Measurements from ENCODE around the gene RGS11. TPM values are rescaled to one million over a fixed set of nuclear protein-coding genes. Genes with fewer than 3 reads are reported as not detected.

The RGS11 gene
- total RNA-seq, 3 donors from 2014 or later (not counting 1 experiment from before 2014, with no cell fraction given), result 0.25 TPM; not detected in 2

- DNase-seq (no peak), ATAC-seq (no peak)
- Histone ChIP-seq H3K36me3 (ENCODE audit: control insufficient read depth, insufficient read depth, low read length) (peaks cover 18% of the 10 kb centered on the region), H3K9me3 (ENCODE audit: control insufficient read depth, insufficient read depth, low read length) (no peaks in the 10 kb centered on the region), H3K27ac (ENCODE audit: low read length) (no peak overlapping the region), H3K4me1 (ENCODE audit: control insufficient read depth, insufficient read depth, low read length) (no peaks in the 10 kb centered on the region), H3K4me3 (ENCODE audit: low read length) (no peak overlapping the region), H3K27me3 (ENCODE audit: control insufficient read depth, insufficient read depth, low read length) (no peaks in the 10 kb centered on the region)
- Mint-ChIP-seq H3K9me3 (no peaks in the 10 kb centered on the region), H3K27me3 (ENCODE audit: low read depth in 2 of 2) (no peaks in the 10 kb centered on the region), H3K4me1 (peaks cover 0 to 16% of the 10 kb centered on the region in 2 donors), H3K4me3 (no peak overlapping the region), H3K36me3 (no peaks in the 10 kb centered on the region), H3K27ac (no peak overlapping the region)
- intact Hi-C loops (cut with micrococcal nuclease), result no loop called here
- 88% methylated on average over 25 of the region's 25 CpGs for WGBS (ENCODE audit: insufficient coverage)
- TF ChIP-seq, protein P1, sequence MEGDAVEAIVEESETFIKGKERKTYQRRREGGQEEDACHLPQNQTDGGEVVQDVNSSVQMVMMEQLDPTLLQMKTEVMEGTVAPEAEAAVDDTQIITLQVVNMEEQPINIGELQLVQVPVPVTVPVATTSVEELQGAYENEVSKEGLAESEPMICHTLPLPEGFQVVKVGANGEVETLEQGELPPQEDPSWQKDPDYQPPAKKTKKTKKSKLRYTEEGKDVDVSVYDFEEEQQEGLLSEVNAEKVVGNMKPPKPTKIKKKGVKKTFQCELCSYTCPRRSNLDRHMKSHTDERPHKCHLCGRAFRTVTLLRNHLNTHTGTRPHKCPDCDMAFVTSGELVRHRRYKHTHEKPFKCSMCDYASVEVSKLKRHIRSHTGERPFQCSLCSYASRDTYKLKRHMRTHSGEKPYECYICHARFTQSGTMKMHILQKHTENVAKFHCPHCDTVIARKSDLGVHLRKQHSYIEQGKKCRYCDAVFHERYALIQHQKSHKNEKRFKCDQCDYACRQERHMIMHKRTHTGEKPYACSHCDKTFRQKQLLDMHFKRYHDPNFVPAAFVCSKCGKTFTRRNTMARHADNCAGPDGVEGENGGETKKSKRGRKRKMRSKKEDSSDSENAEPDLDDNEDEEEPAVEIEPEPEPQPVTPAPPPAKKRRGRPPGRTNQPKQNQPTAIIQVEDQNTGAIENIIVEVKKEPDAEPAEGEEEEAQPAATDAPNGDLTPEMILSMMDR (IDR thresholded peaks at IDR 0.05), result no peak
Measured at GRCh38 chr16:266258-267164, 9.2 kb downstream of the RGS11 start.

- H3K27ac ChIP-seq (ENCODE audit: low read length), result no peak overlapping the region
- DNase-seq, result no peak
- H3K9me3 Mint-ChIP-seq, result no peaks in the 10 kb centered on the region
- no peak overlapping the region for H3K27ac Mint-ChIP-seq
- no peaks in the 10 kb centered on the region for H3K4me1 ChIP-seq (ENCODE audit: control insufficient read depth, insufficient read depth, low read length)
- no peaks in the 10 kb centered on the region for H3K36me3 Mint-ChIP-seq
- no peaks in the 10 kb centered on the region for H3K9me3 ChIP-seq (ENCODE audit: control insufficient read depth, insufficient read depth, low read length)
- H3K4me3 Mint-ChIP-seq, result no peak overlapping the region
- intact Hi-C loops (cut with micrococcal nuclease), result no loop called here
- 86% methylated on average over 12 of the region's 12 CpGs for WGBS (ENCODE audit: insufficient coverage)
- H3K4me1 Mint-ChIP-seq, result peaks cover 0 to 16% of the 10 kb centered on the region in 2 donors
- no peak overlapping the region for H3K4me3 ChIP-seq (ENCODE audit: low read length)
- TF ChIP-seq, protein P1 (IDR thresholded peaks at IDR 0.05), result no peak
- no peaks in the 10 kb centered on the region for H3K27me3 Mint-ChIP-seq (ENCODE audit: low read depth in 2 of 2)
- H3K27me3 ChIP-seq (ENCODE audit: control insufficient read depth, insufficient read depth, low read length), result no peaks in the 10 kb centered on the region
- no peak for ATAC-seq
- H3K36me3 ChIP-seq (ENCODE audit: control insufficient read depth, insufficient read depth, low read length), result peaks cover 18% of the 10 kb centered on the region
Measured at GRCh38 chr16:265711-266110, 10.0 kb downstream of the RGS11 start.

DNA sequence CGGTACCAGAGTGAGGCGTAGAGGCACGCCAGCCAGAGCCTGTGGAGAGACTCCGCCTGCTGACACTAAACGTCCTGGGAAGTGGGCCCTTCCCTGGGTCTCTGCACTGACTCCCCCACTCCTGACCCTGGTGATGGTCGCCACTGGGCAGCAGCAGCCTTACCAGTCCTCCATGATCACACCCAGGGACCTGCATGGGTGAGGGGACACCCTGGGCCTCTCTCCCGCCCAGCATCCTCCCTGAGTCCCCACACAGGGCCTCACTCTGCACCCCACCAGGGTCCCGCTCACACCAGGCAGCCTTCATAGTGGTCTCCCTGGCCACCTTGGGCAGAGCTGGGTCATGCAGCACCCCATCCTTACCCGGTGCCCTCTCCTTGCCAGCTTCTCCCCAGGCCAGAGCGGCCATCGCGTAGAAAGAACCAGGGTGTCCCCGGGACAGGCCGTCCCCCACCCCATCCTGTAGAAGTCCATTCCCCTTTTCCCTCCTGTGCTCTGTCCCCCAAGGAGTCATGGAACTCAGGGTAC lies 10.7 kb downstream of the RGS11 start:
- DNase-seq (no peak), ATAC-seq (no peak)
- 94% methylated on average over 14 of the region's 14 CpGs for WGBS (ENCODE audit: insufficient coverage)
- intact Hi-C loops (cut with micrococcal nuclease), result no loop called here
- Histone ChIP-seq H3K27me3 (ENCODE audit: control insufficient read depth, insufficient read depth, low read length) (no peaks in the 10 kb centered on the region), H3K4me3 (ENCODE audit: low read length) (no peak overlapping the region), H3K4me1 (ENCODE audit: control insufficient read depth, insufficient read depth, low read length) (no peaks in the 10 kb centered on the region), H3K9me3 (ENCODE audit: control insufficient read depth, insufficient read depth, low read length) (no peaks in the 10 kb centered on the region), H3K27ac (ENCODE audit: low read length) (no peak overlapping the region), H3K36me3 (ENCODE audit: control insufficient read depth, insufficient read depth, low read length) (peaks cover 22% of the 10 kb centered on the region)
- H3K9me3 Mint-ChIP-seq, result no peaks in the 10 kb centered on the region
- H3K27me3 Mint-ChIP-seq (ENCODE audit: low read depth in 2 of 2), result no peaks in the 10 kb centered on the region
- no peaks in the 10 kb centered on the region for H3K36me3 Mint-ChIP-seq
- H3K4me1 Mint-ChIP-seq, result peaks cover 0 to 16% of the 10 kb centered on the region in 2 donors
- TF ChIP-seq, protein P1 (IDR thresholded peaks at IDR 0.05), result no peak
- H3K4me3 Mint-ChIP-seq, result no peak overlapping the region
- no peak overlapping the region for H3K27ac Mint-ChIP-seq
